ENCODE data around the gene CCL18.
"Not testable (repeated sequence)": the region's sequence is repeated elsewhere in the genome, so short reads cannot be mapped to it uniquely, and the experiment has no call there.

Gene CCL18

GRCh38 chr17:36069136-36069535 is 5.1 kb downstream of the CCL18 start:
- no peaks in the 10 kb centered on the region for H3K27me3 ChIP-seq (replicated peaks; ENCODE audit: control insufficient read depth, insufficient read depth, low read length, poor library complexity, severe bottlenecking)
- no peaks in the 10 kb centered on the region for H3K9me3 ChIP-seq (ENCODE audit: control insufficient read depth, low read length)
- H3K36me3 ChIP-seq (ENCODE audit: control insufficient read depth, insufficient read depth, low read length), result no peaks in the 10 kb centered on the region
- H3K4me3 ChIP-seq (ENCODE audit: insufficient read depth, low read depth, low read length, poor library complexity, severe bottlenecking), result no peak overlapping the region
- no peaks in the 10 kb centered on the region for H3K4me1 ChIP-seq (ENCODE audit: control insufficient read depth, insufficient read depth, low read length, poor library complexity, severe bottlenecking)
- no peak overlapping the region for H3K27ac ChIP-seq (ENCODE audit: insufficient read depth, low read length, poor library complexity, severe bottlenecking)
- DNase-seq, result no peak

GRCh38 chr17:36070427-36070826 is 6.4 kb downstream of the CCL18 start:
- H3K36me3 ChIP-seq (ENCODE audit: control insufficient read depth, insufficient read depth, low read length), result no peaks in the 10 kb centered on the region
- no peaks in the 10 kb centered on the region for H3K9me3 ChIP-seq (ENCODE audit: control insufficient read depth, low read length)
- no peak for DNase-seq
- H3K27ac ChIP-seq (ENCODE audit: insufficient read depth, low read length, poor library complexity, severe bottlenecking), result no peak overlapping the region
- no peak overlapping the region for H3K4me3 ChIP-seq (ENCODE audit: insufficient read depth, low read depth, low read length, poor library complexity, severe bottlenecking)
- H3K4me1 ChIP-seq (ENCODE audit: control insufficient read depth, insufficient read depth, low read length, poor library complexity, severe bottlenecking), result no peaks in the 10 kb centered on the region
- H3K27me3 ChIP-seq (replicated peaks; ENCODE audit: control insufficient read depth, insufficient read depth, low read length, poor library complexity, severe bottlenecking), result peaks cover under 1% of the 10 kb centered on the region

DNA sequence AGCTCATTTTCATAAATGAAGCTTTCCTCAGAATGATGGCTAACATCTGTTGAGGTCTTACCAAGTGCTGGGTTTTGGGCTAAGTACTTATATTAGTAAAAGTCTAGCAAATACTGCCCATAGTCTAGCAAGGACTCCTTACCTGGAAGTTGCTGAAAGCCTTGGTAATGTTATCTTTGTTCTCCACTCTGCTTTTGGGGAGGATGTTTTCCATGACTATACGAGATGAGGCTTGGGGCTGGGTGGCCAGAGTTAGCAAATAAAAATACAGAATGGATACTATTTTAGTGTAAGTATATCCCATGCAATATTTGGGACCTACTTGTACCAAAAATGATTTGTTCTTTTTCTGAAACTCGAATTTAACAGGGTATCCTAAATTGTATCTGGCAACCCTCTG is 7.7 kb downstream of the CCL18 start:
- peaks cover 3% of the 10 kb centered on the region for H3K27me3 ChIP-seq (replicated peaks; ENCODE audit: control insufficient read depth, insufficient read depth, low read length, poor library complexity, severe bottlenecking)
- DNase-seq, result no peak
- H3K9me3 ChIP-seq (ENCODE audit: control insufficient read depth, low read length), result no peaks in the 10 kb centered on the region
- no peak overlapping the region for H3K4me3 ChIP-seq (ENCODE audit: insufficient read depth, low read depth, low read length, poor library complexity, severe bottlenecking)
- H3K36me3 ChIP-seq (ENCODE audit: control insufficient read depth, insufficient read depth, low read length), result no peaks in the 10 kb centered on the region
- H3K27ac ChIP-seq (ENCODE audit: insufficient read depth, low read length, poor library complexity, severe bottlenecking), result no peak overlapping the region
- no peaks in the 10 kb centered on the region for H3K4me1 ChIP-seq (ENCODE audit: control insufficient read depth, insufficient read depth, low read length, poor library complexity, severe bottlenecking)

- Histone ChIP-seq H3K4me1 (ENCODE audit: control insufficient read depth, insufficient read depth, low read length, poor library complexity, severe bottlenecking) (no peaks in the 10 kb centered on the region), H3K4me3 (ENCODE audit: insufficient read depth, low read depth, low read length, poor library complexity, severe bottlenecking) (no peak overlapping the region), H3K27ac (ENCODE audit: insufficient read depth, low read length, poor library complexity, severe bottlenecking) (no peak overlapping the region), H3K36me3 (ENCODE audit: control insufficient read depth, insufficient read depth, low read length) (no peaks in the 10 kb centered on the region), H3K27me3 (replicated peaks; ENCODE audit: control insufficient read depth, insufficient read depth, low read length, poor library complexity, severe bottlenecking) (peaks cover 3% of the 10 kb centered on the region), H3K9me3 (ENCODE audit: control insufficient read depth, low read length) (no peaks in the 10 kb centered on the region)
- peak in 2 of 3 donors; percentile 29 to 32 for DNase-seq
Measured at GRCh38 chr17:36072431-36073121, 8.5 kb downstream of the CCL18 start.

DNA sequence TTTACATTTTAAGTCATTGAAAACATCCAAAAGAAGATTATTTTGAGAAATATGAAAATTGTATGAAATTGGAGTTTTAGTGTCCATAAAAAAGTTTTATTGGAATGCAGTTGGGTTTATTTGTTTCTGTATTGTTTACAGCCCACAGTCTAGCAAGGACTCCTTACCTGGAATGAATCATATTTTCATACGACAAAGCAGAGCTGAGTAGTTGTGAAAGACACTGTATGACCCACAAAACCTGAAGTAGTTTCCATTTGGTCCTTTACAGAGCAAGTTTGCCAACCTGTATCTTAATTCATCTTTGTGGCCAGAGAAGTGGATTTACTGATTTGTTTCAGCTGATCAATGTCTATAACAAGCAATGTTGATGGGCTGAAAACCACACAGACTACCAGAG is 10.3 kb downstream of the CCL18 start:
- no peak for DNase-seq
- Histone ChIP-seq H3K27ac (ENCODE audit: insufficient read depth, low read length, poor library complexity, severe bottlenecking) (no peak overlapping the region), H3K27me3 (replicated peaks; ENCODE audit: control insufficient read depth, insufficient read depth, low read length, poor library complexity, severe bottlenecking) (peaks cover 3% of the 10 kb centered on the region), H3K4me1 (ENCODE audit: control insufficient read depth, insufficient read depth, low read length, poor library complexity, severe bottlenecking) (no peaks in the 10 kb centered on the region), H3K4me3 (ENCODE audit: insufficient read depth, low read depth, low read length, poor library complexity, severe bottlenecking) (no peak overlapping the region), H3K36me3 (ENCODE audit: control insufficient read depth, insufficient read depth, low read length) (no peaks in the 10 kb centered on the region), H3K9me3 (ENCODE audit: control insufficient read depth, low read length) (no peaks in the 10 kb centered on the region)

DNA sequence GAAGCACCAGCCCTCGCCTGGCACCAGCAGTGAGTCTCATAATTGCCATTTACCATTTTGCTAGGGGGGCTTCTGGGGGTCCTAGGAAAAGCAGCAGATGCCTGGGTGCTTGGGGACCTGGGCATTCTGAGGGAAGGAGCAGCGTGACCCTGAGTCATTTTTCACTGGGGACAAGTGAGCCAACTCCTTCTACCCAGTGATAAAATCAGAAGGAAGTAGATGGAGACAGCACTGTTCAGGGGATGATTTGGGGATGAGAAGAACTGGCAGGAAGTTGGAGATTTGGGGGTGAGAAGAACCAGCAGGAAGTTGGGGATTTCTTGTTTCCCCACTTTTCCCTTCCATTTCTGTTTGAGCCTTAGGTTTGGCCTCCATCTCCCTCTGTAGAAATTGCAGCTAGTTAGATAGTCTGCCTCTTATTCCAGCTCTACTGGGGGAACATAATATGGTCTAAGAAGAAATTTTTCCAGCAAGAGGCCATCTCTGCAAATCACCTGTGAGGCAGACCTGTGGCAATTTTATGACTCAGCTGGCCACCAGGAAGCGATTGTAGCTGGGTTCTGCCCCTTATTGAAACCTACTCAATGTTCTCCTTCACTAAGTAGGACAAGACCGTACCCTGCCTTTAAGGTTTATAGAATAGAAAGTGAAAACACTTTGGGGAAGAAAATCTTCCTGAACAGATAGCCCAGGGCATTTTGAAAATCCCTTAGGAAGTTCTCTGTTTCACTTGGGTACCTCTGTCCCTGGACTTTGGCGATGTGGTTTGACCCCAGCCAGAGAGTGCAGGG is 17.8 kb downstream of the CCL18 start:
- H3K36me3 ChIP-seq (ENCODE audit: control insufficient read depth, insufficient read depth, low read length); H3K4me1 ChIP-seq (ENCODE audit: control insufficient read depth, insufficient read depth, low read length, poor library complexity, severe bottlenecking); H3K4me3 ChIP-seq (ENCODE audit: insufficient read depth, low read depth, low read length, poor library complexity, severe bottlenecking); H3K27ac ChIP-seq (ENCODE audit: insufficient read depth, low read length, poor library complexity, severe bottlenecking); H3K9me3 ChIP-seq (ENCODE audit: control insufficient read depth, low read length); DNase-seq; H3K27me3 ChIP-seq (replicated peaks; ENCODE audit: control insufficient read depth, insufficient read depth, low read length, poor library complexity, severe bottlenecking): not testable (repeated sequence)

DNA sequence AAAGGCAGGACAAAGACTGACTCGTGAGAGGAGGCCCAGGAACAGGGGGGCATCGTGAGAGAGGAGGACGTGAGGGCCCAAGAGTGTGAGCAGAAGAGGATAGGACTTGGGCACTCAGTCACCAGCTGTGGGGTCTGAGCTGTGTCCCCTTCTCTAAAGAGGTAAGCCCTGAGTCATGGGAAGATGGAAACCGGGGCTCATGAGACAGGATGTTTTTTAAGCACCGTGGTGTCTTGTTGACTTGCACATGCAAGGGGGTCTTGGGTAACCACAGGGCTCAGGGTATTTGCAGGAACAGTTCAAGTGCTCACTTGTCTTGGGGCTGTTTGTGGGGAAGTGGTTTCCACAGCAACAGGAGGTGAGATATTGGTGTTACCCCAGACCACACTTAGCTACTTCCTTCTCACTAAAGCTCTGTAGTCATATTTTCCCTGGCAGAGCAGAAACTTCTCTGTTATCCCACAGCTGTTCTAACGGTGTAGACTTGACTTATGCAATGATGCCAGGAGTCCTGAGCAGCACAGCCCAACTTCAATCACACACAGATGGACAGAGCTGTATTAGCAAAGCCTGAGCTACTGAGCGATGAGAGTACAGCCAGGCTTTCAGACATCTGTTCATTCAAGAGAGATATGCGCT is 18.5 kb downstream of the CCL18 start:
- DNase-seq, result peak; percentile 9 to 25 (median 14)
- H3K4me3 ChIP-seq (ENCODE audit: insufficient read depth, low read depth, low read length, poor library complexity, severe bottlenecking); H3K9me3 ChIP-seq (ENCODE audit: control insufficient read depth, low read length); H3K27me3 ChIP-seq (replicated peaks; ENCODE audit: control insufficient read depth, insufficient read depth, low read length, poor library complexity, severe bottlenecking); H3K27ac ChIP-seq (ENCODE audit: insufficient read depth, low read length, poor library complexity, severe bottlenecking); H3K36me3 ChIP-seq (ENCODE audit: control insufficient read depth, insufficient read depth, low read length); H3K4me1 ChIP-seq (ENCODE audit: control insufficient read depth, insufficient read depth, low read length, poor library complexity, severe bottlenecking): not testable (repeated sequence)

- H3K27me3 ChIP-seq (replicated peaks; ENCODE audit: control insufficient read depth, insufficient read depth, low read length, poor library complexity, severe bottlenecking); H3K9me3 ChIP-seq (ENCODE audit: control insufficient read depth, low read length); H3K4me1 ChIP-seq (ENCODE audit: control insufficient read depth, insufficient read depth, low read length, poor library complexity, severe bottlenecking); DNase-seq; H3K4me3 ChIP-seq (ENCODE audit: insufficient read depth, low read depth, low read length, poor library complexity, severe bottlenecking); H3K36me3 ChIP-seq (ENCODE audit: control insufficient read depth, insufficient read depth, low read length); H3K27ac ChIP-seq (ENCODE audit: insufficient read depth, low read length, poor library complexity, severe bottlenecking): not testable (repeated sequence)
Measured at GRCh38 chr17:36083691-36084090, 19.6 kb downstream of the CCL18 start.

GRCh38 chr17:36085765-36086164 is 21.7 kb downstream of the CCL18 start:
- H3K4me1 ChIP-seq (ENCODE audit: control insufficient read depth, insufficient read depth, low read length, poor library complexity, severe bottlenecking), result no peaks in the 10 kb centered on the region
- no peak overlapping the region for H3K27ac ChIP-seq (ENCODE audit: insufficient read depth, low read length, poor library complexity, severe bottlenecking)
- H3K9me3 ChIP-seq (ENCODE audit: control insufficient read depth, low read length), result no peaks in the 10 kb centered on the region
- H3K36me3 ChIP-seq (ENCODE audit: control insufficient read depth, insufficient read depth, low read length), result no peaks in the 10 kb centered on the region
- DNase-seq, result no peak
- H3K4me3 ChIP-seq (ENCODE audit: insufficient read depth, low read depth, low read length, poor library complexity, severe bottlenecking), result no peak overlapping the region
- peaks cover 3% of the 10 kb centered on the region for H3K27me3 ChIP-seq (replicated peaks; ENCODE audit: control insufficient read depth, insufficient read depth, low read length, poor library complexity, severe bottlenecking)

GRCh38 chr17:36086791-36087190 is 22.7 kb downstream of the CCL18 start:
- DNase-seq, result no peak
- Histone ChIP-seq H3K27me3 (replicated peaks; ENCODE audit: control insufficient read depth, insufficient read depth, low read length, poor library complexity, severe bottlenecking) (peaks cover 3% of the 10 kb centered on the region), H3K4me3 (ENCODE audit: insufficient read depth, low read depth, low read length, poor library complexity, severe bottlenecking) (no peak overlapping the region), H3K4me1 (ENCODE audit: control insufficient read depth, insufficient read depth, low read length, poor library complexity, severe bottlenecking) (no peaks in the 10 kb centered on the region), H3K27ac (ENCODE audit: insufficient read depth, low read length, poor library complexity, severe bottlenecking) (no peak overlapping the region), H3K36me3 (ENCODE audit: control insufficient read depth, insufficient read depth, low read length) (no peaks in the 10 kb centered on the region), H3K9me3 (ENCODE audit: control insufficient read depth, low read length) (no peaks in the 10 kb centered on the region)

Data from effector memory CD4-positive, alpha-beta T cell (primary cell).